ENCODE data around the gene LRP8.

Gene LRP8

GRCh38 chr1:53315046-53315445 lies 12.8 kb downstream of the LRP8 start:
- Histone ChIP-seq H3K36me3 (ENCODE audit: control insufficient read depth, insufficient read depth, low read length) (no peaks in the 10 kb centered on the region), H3K9me3 (ENCODE audit: control insufficient read depth, low read length) (no peaks in the 10 kb centered on the region), H3K4me1 (ENCODE audit: control insufficient read depth, insufficient read depth, low read length, poor library complexity, severe bottlenecking) (no peaks in the 10 kb centered on the region), H3K27me3 (replicated peaks; ENCODE audit: control insufficient read depth, insufficient read depth, low read length, poor library complexity, severe bottlenecking) (no peaks in the 10 kb centered on the region), H3K27ac (ENCODE audit: insufficient read depth, low read length, poor library complexity, severe bottlenecking) (no peak overlapping the region), H3K4me3 (ENCODE audit: insufficient read depth, low read depth, low read length, poor library complexity, severe bottlenecking) (no peak overlapping the region)
- DNase-seq, result no peak

GRCh38 chr1:53314606-53315005 lies 13.3 kb downstream of the LRP8 start:
- Histone ChIP-seq H3K9me3 (ENCODE audit: control insufficient read depth, low read length) (no peaks in the 10 kb centered on the region), H3K27ac (ENCODE audit: insufficient read depth, low read length, poor library complexity, severe bottlenecking) (no peak overlapping the region), H3K4me1 (ENCODE audit: control insufficient read depth, insufficient read depth, low read length, poor library complexity, severe bottlenecking) (no peaks in the 10 kb centered on the region), H3K4me3 (ENCODE audit: insufficient read depth, low read depth, low read length, poor library complexity, severe bottlenecking) (no peak overlapping the region), H3K27me3 (replicated peaks; ENCODE audit: control insufficient read depth, insufficient read depth, low read length, poor library complexity, severe bottlenecking) (no peaks in the 10 kb centered on the region), H3K36me3 (ENCODE audit: control insufficient read depth, insufficient read depth, low read length) (no peaks in the 10 kb centered on the region)
- DNase-seq, result no peak

- no peaks in the 10 kb centered on the region for H3K9me3 ChIP-seq (ENCODE audit: control insufficient read depth, low read length)
- H3K27ac ChIP-seq (ENCODE audit: insufficient read depth, low read length, poor library complexity, severe bottlenecking), result no peak overlapping the region
- DNase-seq, result no peak
- no peaks in the 10 kb centered on the region for H3K27me3 ChIP-seq (replicated peaks; ENCODE audit: control insufficient read depth, insufficient read depth, low read length, poor library complexity, severe bottlenecking)
- H3K36me3 ChIP-seq (ENCODE audit: control insufficient read depth, insufficient read depth, low read length), result no peaks in the 10 kb centered on the region
- H3K4me1 ChIP-seq (ENCODE audit: control insufficient read depth, insufficient read depth, low read length, poor library complexity, severe bottlenecking), result no peaks in the 10 kb centered on the region
- no peak overlapping the region for H3K4me3 ChIP-seq (ENCODE audit: insufficient read depth, low read depth, low read length, poor library complexity, severe bottlenecking)
These were observed 13.8 kb downstream of the LRP8 start for GRCh38 chr1:53314096-53314495.

- no peaks in the 10 kb centered on the region for H3K27me3 ChIP-seq (replicated peaks; ENCODE audit: control insufficient read depth, insufficient read depth, low read length, poor library complexity, severe bottlenecking)
- no peaks in the 10 kb centered on the region for H3K9me3 ChIP-seq (ENCODE audit: control insufficient read depth, low read length)
- no peaks in the 10 kb centered on the region for H3K4me1 ChIP-seq (ENCODE audit: control insufficient read depth, insufficient read depth, low read length, poor library complexity, severe bottlenecking)
- no peaks in the 10 kb centered on the region for H3K36me3 ChIP-seq (ENCODE audit: control insufficient read depth, insufficient read depth, low read length)
- no peak overlapping the region for H3K27ac ChIP-seq (ENCODE audit: insufficient read depth, low read length, poor library complexity, severe bottlenecking)
- H3K4me3 ChIP-seq (ENCODE audit: insufficient read depth, low read depth, low read length, poor library complexity, severe bottlenecking), result no peak overlapping the region
- DNase-seq, result no peak
These were observed 14.3 kb downstream of the LRP8 start for GRCh38 chr1:53313556-53313955.

GRCh38 chr1:53311702-53312305 lies 16.1 kb downstream of the LRP8 start:
- H3K36me3 ChIP-seq (ENCODE audit: control insufficient read depth, insufficient read depth, low read length), result no peaks in the 10 kb centered on the region
- H3K4me3 ChIP-seq (ENCODE audit: insufficient read depth, low read depth, low read length, poor library complexity, severe bottlenecking), result no peak overlapping the region
- H3K27me3 ChIP-seq (replicated peaks; ENCODE audit: control insufficient read depth, insufficient read depth, low read length, poor library complexity, severe bottlenecking), result no peaks in the 10 kb centered on the region
- no peaks in the 10 kb centered on the region for H3K9me3 ChIP-seq (ENCODE audit: control insufficient read depth, low read length)
- no peak overlapping the region for H3K27ac ChIP-seq (ENCODE audit: insufficient read depth, low read length, poor library complexity, severe bottlenecking)
- no peak for DNase-seq
- H3K4me1 ChIP-seq (ENCODE audit: control insufficient read depth, insufficient read depth, low read length, poor library complexity, severe bottlenecking), result no peaks in the 10 kb centered on the region

GRCh38 chr1:53310847-53311681 lies 16.8 kb downstream of the LRP8 start:
- peaks cover 3% of the 10 kb centered on the region for H3K4me1 ChIP-seq (ENCODE audit: control insufficient read depth, insufficient read depth, low read length, poor library complexity, severe bottlenecking)
- no peaks in the 10 kb centered on the region for H3K9me3 ChIP-seq (ENCODE audit: control insufficient read depth, low read length)
- DNase-seq, result no peak
- H3K36me3 ChIP-seq (ENCODE audit: control insufficient read depth, insufficient read depth, low read length), result no peaks in the 10 kb centered on the region
- H3K27ac ChIP-seq (ENCODE audit: insufficient read depth, low read length, poor library complexity, severe bottlenecking), result no peak overlapping the region
- H3K27me3 ChIP-seq (replicated peaks; ENCODE audit: control insufficient read depth, insufficient read depth, low read length, poor library complexity, severe bottlenecking), result no peaks in the 10 kb centered on the region
- no peak overlapping the region for H3K4me3 ChIP-seq (ENCODE audit: insufficient read depth, low read depth, low read length, poor library complexity, severe bottlenecking)

- Histone ChIP-seq H3K9me3 (ENCODE audit: control insufficient read depth, low read length) (no peaks in the 10 kb centered on the region), H3K27ac (ENCODE audit: insufficient read depth, low read length, poor library complexity, severe bottlenecking) (no peak overlapping the region), H3K4me1 (ENCODE audit: control insufficient read depth, insufficient read depth, low read length, poor library complexity, severe bottlenecking) (peaks cover 3% of the 10 kb centered on the region), H3K4me3 (ENCODE audit: insufficient read depth, low read depth, low read length, poor library complexity, severe bottlenecking) (no peak overlapping the region), H3K27me3 (replicated peaks; ENCODE audit: control insufficient read depth, insufficient read depth, low read length, poor library complexity, severe bottlenecking) (no peaks in the 10 kb centered on the region), H3K36me3 (ENCODE audit: control insufficient read depth, insufficient read depth, low read length) (no peaks in the 10 kb centered on the region)
- DNase-seq, result no peak
These were observed 18.1 kb downstream of the LRP8 start for GRCh38 chr1:53309802-53310201.

- Histone ChIP-seq H3K27ac (ENCODE audit: insufficient read depth, low read length, poor library complexity, severe bottlenecking) (no peak overlapping the region), H3K4me3 (ENCODE audit: insufficient read depth, low read depth, low read length, poor library complexity, severe bottlenecking) (no peak overlapping the region), H3K9me3 (ENCODE audit: control insufficient read depth, low read length) (no peaks in the 10 kb centered on the region), H3K36me3 (ENCODE audit: control insufficient read depth, insufficient read depth, low read length) (no peaks in the 10 kb centered on the region), H3K27me3 (replicated peaks; ENCODE audit: control insufficient read depth, insufficient read depth, low read length, poor library complexity, severe bottlenecking) (no peaks in the 10 kb centered on the region), H3K4me1 (ENCODE audit: control insufficient read depth, insufficient read depth, low read length, poor library complexity, severe bottlenecking) (peaks cover 3% of the 10 kb centered on the region)
- no peak for DNase-seq
These were observed 19.4 kb downstream of the LRP8 start for GRCh38 chr1:53308506-53308905.

- Histone ChIP-seq H3K27me3 (replicated peaks; ENCODE audit: control insufficient read depth, insufficient read depth, low read length, poor library complexity, severe bottlenecking) (no peaks in the 10 kb centered on the region), H3K36me3 (ENCODE audit: control insufficient read depth, insufficient read depth, low read length) (no peaks in the 10 kb centered on the region), H3K4me1 (ENCODE audit: control insufficient read depth, insufficient read depth, low read length, poor library complexity, severe bottlenecking) (peaks cover 3% of the 10 kb centered on the region), H3K9me3 (ENCODE audit: control insufficient read depth, low read length) (no peaks in the 10 kb centered on the region), H3K4me3 (ENCODE audit: insufficient read depth, low read depth, low read length, poor library complexity, severe bottlenecking) (no peak overlapping the region), H3K27ac (ENCODE audit: insufficient read depth, low read length, poor library complexity, severe bottlenecking) (no peak overlapping the region)
- DNase-seq, result no peak
These were observed 20.8 kb downstream of the LRP8 start for GRCh38 chr1:53307037-53307436.

GRCh38 chr1:53306168-53306567 lies 21.7 kb downstream of the LRP8 start:
- DNase-seq, result no peak
- Histone ChIP-seq H3K4me3 (ENCODE audit: insufficient read depth, low read depth, low read length, poor library complexity, severe bottlenecking) (no peak overlapping the region), H3K36me3 (ENCODE audit: control insufficient read depth, insufficient read depth, low read length) (no peaks in the 10 kb centered on the region), H3K27me3 (replicated peaks; ENCODE audit: control insufficient read depth, insufficient read depth, low read length, poor library complexity, severe bottlenecking) (no peaks in the 10 kb centered on the region), H3K27ac (ENCODE audit: insufficient read depth, low read length, poor library complexity, severe bottlenecking) (no peak overlapping the region), H3K4me1 (ENCODE audit: control insufficient read depth, insufficient read depth, low read length, poor library complexity, severe bottlenecking) (peaks cover 3% of the 10 kb centered on the region), H3K9me3 (ENCODE audit: control insufficient read depth, low read length) (no peaks in the 10 kb centered on the region)

All from effector memory CD4-positive, alpha-beta T cell (primary cell).